ENCODE measurements around the gene PIP5K1B. TPM values are rescaled to one million over a fixed set of nuclear protein-coding genes. Genes with fewer than 3 reads are reported as not detected.

The PIP5K1B gene
- total RNA-seq, 1 experiment from 2014 or later, result not detected

DNA sequence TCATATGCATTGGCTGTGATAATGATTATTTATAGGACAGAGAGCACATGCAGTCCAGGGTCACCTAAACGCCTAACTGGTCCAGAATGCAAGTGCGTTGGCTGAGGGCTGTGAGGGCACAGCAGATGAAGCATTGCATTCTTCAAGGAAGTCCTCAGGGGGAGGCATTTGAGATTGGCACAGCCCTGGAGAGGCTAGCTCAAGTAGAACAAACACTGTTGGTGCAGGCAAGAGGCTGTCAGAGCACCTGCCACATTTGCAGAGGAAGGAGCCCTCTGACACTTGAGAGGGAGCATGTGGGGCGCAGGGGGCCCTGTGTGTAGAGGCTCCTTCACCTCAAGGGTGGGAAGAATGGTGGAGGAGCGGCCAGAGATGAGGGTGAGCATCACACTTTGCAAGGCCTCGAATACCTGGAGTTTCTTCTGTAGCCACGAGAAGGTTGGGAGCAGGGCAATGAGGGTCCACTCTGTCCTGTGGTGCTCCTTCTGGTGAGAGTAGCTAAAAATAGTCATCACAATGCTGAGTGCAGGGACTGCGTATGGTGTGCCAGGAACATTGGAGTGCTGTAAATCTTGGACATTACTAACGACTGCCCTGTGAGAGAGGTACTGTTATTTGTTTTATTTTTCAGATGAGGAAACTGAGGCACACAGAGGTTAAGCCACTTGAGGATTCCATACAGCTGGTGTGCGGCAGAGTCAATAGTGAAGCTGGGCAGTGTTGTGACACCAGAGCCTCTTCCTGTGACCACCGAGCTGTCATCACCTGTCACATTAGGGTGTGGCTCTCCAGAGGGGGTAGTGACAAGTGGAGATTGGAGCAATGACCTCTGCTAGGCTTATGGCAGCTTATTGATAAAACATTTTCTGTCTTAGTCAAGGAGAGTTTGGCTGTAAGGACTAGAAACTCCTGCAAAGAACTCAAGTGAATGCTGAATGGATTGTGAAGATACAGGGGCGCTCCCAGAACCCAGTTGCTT is 100.2 kb downstream of the PIP5K1B start:
- Histone ChIP-seq H3K9ac (ENCODE audit: low read length) (no peak overlapping the region), H2AFZ (ENCODE audit: low read length) (no peak overlapping the region), H3K9me2 (replicated peaks; ENCODE audit: insufficient read depth, low read length) (no peaks in the 10 kb centered on the region), H3K79me2 (ENCODE audit: low read length) (no peaks in the 10 kb centered on the region), H3K4me3 (ENCODE audit: low read length) (no peak overlapping the region), H3K27me3 (ENCODE audit: low read length) (no peaks in the 10 kb centered on the region), H3K4me2 (ENCODE audit: low read depth, low read length, poor library complexity, severe bottlenecking) (no peak overlapping the region), H4K20me1 (ENCODE audit: insufficient read depth, low read depth, low read length) (no peaks in the 10 kb centered on the region), H3K4me1 (ENCODE audit: low read length) (no peaks in the 10 kb centered on the region), H3K36me3 (ENCODE audit: insufficient read depth, low read length) (no peaks in the 10 kb centered on the region), H3K27ac (ENCODE audit: low read length) (no peak overlapping the region), H3K9me3 (ENCODE audit: low read length) (no peaks in the 10 kb centered on the region)
- no peak for DNase-seq

GRCh38 chr9:68805890-68806517 is 101.0 kb downstream of the PIP5K1B start:
- Histone ChIP-seq H3K27ac (ENCODE audit: low read length) (no peak overlapping the region), H3K36me3 (ENCODE audit: insufficient read depth, low read length) (no peaks in the 10 kb centered on the region), H3K4me2 (ENCODE audit: low read depth, low read length, poor library complexity, severe bottlenecking) (no peak overlapping the region), H3K9me2 (replicated peaks; ENCODE audit: insufficient read depth, low read length) (no peaks in the 10 kb centered on the region), H3K79me2 (ENCODE audit: low read length) (no peaks in the 10 kb centered on the region), H3K9me3 (ENCODE audit: low read length) (no peaks in the 10 kb centered on the region), H3K4me3 (ENCODE audit: low read length) (no peak overlapping the region), H3K27me3 (ENCODE audit: low read length) (no peaks in the 10 kb centered on the region), H2AFZ (ENCODE audit: low read length) (no peak overlapping the region), H4K20me1 (ENCODE audit: insufficient read depth, low read depth, low read length) (no peaks in the 10 kb centered on the region), H3K4me1 (ENCODE audit: low read length) (no peaks in the 10 kb centered on the region), H3K9ac (ENCODE audit: low read length) (no peak overlapping the region)
- DNase-seq, result no peak

DNA sequence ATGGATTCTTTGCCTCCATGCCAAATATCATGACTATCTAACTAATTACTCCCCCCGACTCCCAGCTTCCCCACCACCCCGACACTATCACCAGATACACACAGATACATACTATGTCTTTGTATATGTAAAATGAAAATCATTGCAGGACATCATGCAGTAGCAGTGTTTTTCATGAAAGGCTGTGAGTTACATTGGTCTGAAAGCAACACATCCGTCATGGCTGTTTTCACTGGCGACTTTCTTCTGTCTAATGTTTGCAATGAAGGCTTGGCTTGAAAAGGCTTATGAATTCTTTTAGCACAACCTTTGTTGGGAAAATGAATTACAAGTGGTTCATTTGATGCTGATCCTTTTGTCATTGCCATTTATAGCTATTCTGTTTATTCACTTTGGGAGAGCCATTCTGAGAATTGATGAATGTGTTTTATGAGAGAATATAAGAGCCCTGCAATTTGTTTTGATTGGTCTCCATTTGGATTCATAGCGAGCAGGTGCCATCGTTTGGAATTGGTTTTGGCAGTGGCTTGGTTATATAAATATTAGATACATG is 103.4 kb downstream of the PIP5K1B start:
- no peak for DNase-seq
- Histone ChIP-seq H3K9ac (ENCODE audit: low read length) (no peak overlapping the region), H3K4me1 (ENCODE audit: low read length) (no peaks in the 10 kb centered on the region), H3K4me2 (ENCODE audit: low read depth, low read length, poor library complexity, severe bottlenecking) (no peak overlapping the region), H3K36me3 (ENCODE audit: insufficient read depth, low read length) (no peaks in the 10 kb centered on the region), H3K27ac (ENCODE audit: low read length) (no peak overlapping the region), H3K27me3 (ENCODE audit: low read length) (no peaks in the 10 kb centered on the region), H3K79me2 (ENCODE audit: low read length) (no peaks in the 10 kb centered on the region), H3K9me3 (ENCODE audit: low read length) (no peaks in the 10 kb centered on the region), H3K9me2 (replicated peaks; ENCODE audit: insufficient read depth, low read length) (no peaks in the 10 kb centered on the region), H2AFZ (ENCODE audit: low read length) (no peak overlapping the region), H4K20me1 (ENCODE audit: insufficient read depth, low read depth, low read length) (no peaks in the 10 kb centered on the region), H3K4me3 (ENCODE audit: low read length) (no peak overlapping the region)

- Histone ChIP-seq H3K27ac (ENCODE audit: low read length) (no peak overlapping the region), H3K9me3 (ENCODE audit: low read length) (no peaks in the 10 kb centered on the region), H3K4me1 (ENCODE audit: low read length) (no peaks in the 10 kb centered on the region), H4K20me1 (ENCODE audit: insufficient read depth, low read depth, low read length) (no peaks in the 10 kb centered on the region), H3K27me3 (ENCODE audit: low read length) (no peaks in the 10 kb centered on the region), H3K4me2 (ENCODE audit: low read depth, low read length, poor library complexity, severe bottlenecking) (no peak overlapping the region), H2AFZ (ENCODE audit: low read length) (no peak overlapping the region), H3K9me2 (replicated peaks; ENCODE audit: insufficient read depth, low read length) (no peaks in the 10 kb centered on the region), H3K9ac (ENCODE audit: low read length) (no peak overlapping the region), H3K36me3 (ENCODE audit: insufficient read depth, low read length) (no peaks in the 10 kb centered on the region), H3K4me3 (ENCODE audit: low read length) (no peak overlapping the region), H3K79me2 (ENCODE audit: low read length) (no peaks in the 10 kb centered on the region)
- no peak for DNase-seq
These were observed 112.2 kb downstream of the PIP5K1B start for GRCh38 chr9:68817079-68817875.

DNA sequence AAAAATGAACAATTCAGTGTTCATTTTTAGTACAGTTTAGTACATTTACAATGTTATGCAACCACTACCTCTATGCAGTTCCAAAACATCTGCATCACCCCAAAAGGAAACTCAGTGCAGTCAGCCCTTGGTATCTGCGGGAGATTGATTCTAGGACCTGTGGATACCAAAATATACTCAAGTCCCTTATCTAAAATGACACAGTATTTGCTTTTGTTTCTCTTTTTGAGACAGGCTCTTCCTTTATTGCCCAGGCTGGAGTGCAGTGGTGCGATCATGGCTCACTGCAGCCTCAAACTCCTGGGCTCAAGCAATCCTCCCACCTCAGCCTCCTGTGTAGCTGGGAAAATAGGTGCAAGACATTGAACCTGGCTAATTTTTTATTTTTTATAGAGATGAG is 114.0 kb downstream of the PIP5K1B start:
- no peak overlapping the region for H3K4me3 ChIP-seq (ENCODE audit: low read length)
- H3K9me3 ChIP-seq (ENCODE audit: low read length), result no peaks in the 10 kb centered on the region
- no peaks in the 10 kb centered on the region for H3K4me1 ChIP-seq (ENCODE audit: low read length)
- no peaks in the 10 kb centered on the region for H3K36me3 ChIP-seq (ENCODE audit: insufficient read depth, low read length)
- H3K27me3 ChIP-seq (ENCODE audit: low read length), result no peaks in the 10 kb centered on the region
- DNase-seq, result no peak
- no peaks in the 10 kb centered on the region for H4K20me1 ChIP-seq (ENCODE audit: insufficient read depth, low read depth, low read length)
- no peak overlapping the region for H3K27ac ChIP-seq (ENCODE audit: low read length)
- no peaks in the 10 kb centered on the region for H3K79me2 ChIP-seq (ENCODE audit: low read length)
- no peaks in the 10 kb centered on the region for H3K9me2 ChIP-seq (replicated peaks; ENCODE audit: insufficient read depth, low read length)
- H3K9ac ChIP-seq (ENCODE audit: low read length), result no peak overlapping the region
- H3K4me2 ChIP-seq (ENCODE audit: low read depth, low read length, poor library complexity, severe bottlenecking), result no peak overlapping the region
- H2AFZ ChIP-seq (ENCODE audit: low read length), result no peak overlapping the region

DNA sequence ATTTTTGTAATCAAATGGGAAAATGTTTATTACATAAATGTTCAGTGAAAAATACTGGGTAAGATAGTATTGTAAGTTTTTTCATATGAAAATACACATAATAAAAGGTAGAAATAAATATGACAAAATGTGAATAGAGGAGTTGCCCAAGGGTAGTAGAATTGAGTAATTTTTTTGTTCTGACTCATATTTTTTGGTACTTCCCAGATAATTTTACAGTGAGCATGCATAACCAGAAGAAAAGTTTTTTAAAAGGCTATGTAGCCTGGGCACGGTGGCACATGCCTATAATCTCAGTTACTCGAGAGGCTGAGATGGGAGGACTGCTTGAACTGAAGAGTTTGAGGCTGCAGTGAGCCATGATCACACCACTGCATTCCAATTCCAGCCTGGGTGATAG is 116.9 kb downstream of the PIP5K1B start:
- Histone ChIP-seq H3K4me1 (ENCODE audit: low read length) (no peaks in the 10 kb centered on the region), H3K27me3 (ENCODE audit: low read length) (no peaks in the 10 kb centered on the region), H3K4me2 (ENCODE audit: low read depth, low read length, poor library complexity, severe bottlenecking) (no peak overlapping the region), H3K4me3 (ENCODE audit: low read length) (no peak overlapping the region), H3K79me2 (ENCODE audit: low read length) (no peaks in the 10 kb centered on the region), H3K36me3 (ENCODE audit: insufficient read depth, low read length) (no peaks in the 10 kb centered on the region), H4K20me1 (ENCODE audit: insufficient read depth, low read depth, low read length) (no peaks in the 10 kb centered on the region), H3K9me3 (ENCODE audit: low read length) (no peaks in the 10 kb centered on the region), H3K9ac (ENCODE audit: low read length) (no peak overlapping the region), H3K9me2 (replicated peaks; ENCODE audit: insufficient read depth, low read length) (no peaks in the 10 kb centered on the region), H3K27ac (ENCODE audit: low read length) (no peak overlapping the region), H2AFZ (ENCODE audit: low read length) (no peak overlapping the region)
- no peak for DNase-seq

GRCh38 chr9:68822596-68823165 is 117.6 kb downstream of the PIP5K1B start:
- Histone ChIP-seq H3K79me2 (ENCODE audit: low read length) (no peaks in the 10 kb centered on the region), H3K27me3 (ENCODE audit: low read length) (no peaks in the 10 kb centered on the region), H3K36me3 (ENCODE audit: insufficient read depth, low read length) (no peaks in the 10 kb centered on the region), H2AFZ (ENCODE audit: low read length) (no peak overlapping the region), H3K4me1 (ENCODE audit: low read length) (no peaks in the 10 kb centered on the region), H4K20me1 (ENCODE audit: insufficient read depth, low read depth, low read length) (no peaks in the 10 kb centered on the region), H3K9me3 (ENCODE audit: low read length) (no peaks in the 10 kb centered on the region), H3K9me2 (replicated peaks; ENCODE audit: insufficient read depth, low read length) (no peaks in the 10 kb centered on the region), H3K4me3 (ENCODE audit: low read length) (no peak overlapping the region), H3K9ac (ENCODE audit: low read length) (no peak overlapping the region), H3K4me2 (ENCODE audit: low read depth, low read length, poor library complexity, severe bottlenecking) (no peak overlapping the region), H3K27ac (ENCODE audit: low read length) (no peak overlapping the region)
- no peak for DNase-seq
